NCI-H1930 (cell line): ENCODE data around the gene TIAM2.

Experiments used
- DNase-seq, 2 experiments: peaks; one replicate each; lab custom pipeline; 2025; lab: John Stamatoyannopoulos, UW

TIAM2 gene

GRCh38 chr6:155024391-155025027 is 29.4 kb downstream of the TIAM2 start:
- no peak for DNase-seq

DNA sequence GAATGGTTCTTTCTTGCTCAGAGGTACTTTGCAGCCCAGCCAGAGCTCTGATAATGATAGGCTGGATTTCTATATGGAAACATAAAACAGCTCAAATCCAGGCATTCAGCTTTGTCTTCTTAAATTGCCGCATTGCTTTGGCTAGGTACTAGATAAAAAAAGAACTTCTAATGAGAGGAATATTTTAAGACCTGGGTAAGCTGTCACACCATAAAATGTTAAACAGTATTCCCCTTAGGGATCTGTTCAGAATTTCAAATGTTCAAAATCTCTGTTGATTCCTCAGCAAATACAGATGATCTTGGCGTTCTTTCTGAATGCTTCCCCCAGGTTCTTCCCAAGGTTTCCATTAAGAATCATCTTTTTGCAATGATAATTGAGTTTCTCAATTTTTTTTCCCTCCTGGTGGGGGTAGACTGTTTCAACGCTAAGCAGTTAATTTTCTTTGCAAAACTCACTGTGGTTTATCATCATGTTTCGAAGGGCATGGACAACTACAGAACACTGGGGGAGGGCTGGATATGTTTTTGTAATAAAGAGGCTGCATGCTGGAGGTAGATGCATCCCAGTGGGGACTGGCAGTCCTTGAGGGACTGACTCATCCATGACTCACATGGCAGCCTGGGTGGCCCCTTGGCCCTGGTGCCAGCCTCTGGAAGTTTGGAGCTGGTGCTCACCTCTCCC is 31.0 kb downstream of the TIAM2 start:
- DNase-seq = no peak

- DNase-seq = no peak
Measured at GRCh38 chr6:155026706-155027045, 31.6 kb downstream of the TIAM2 start.

DNA sequence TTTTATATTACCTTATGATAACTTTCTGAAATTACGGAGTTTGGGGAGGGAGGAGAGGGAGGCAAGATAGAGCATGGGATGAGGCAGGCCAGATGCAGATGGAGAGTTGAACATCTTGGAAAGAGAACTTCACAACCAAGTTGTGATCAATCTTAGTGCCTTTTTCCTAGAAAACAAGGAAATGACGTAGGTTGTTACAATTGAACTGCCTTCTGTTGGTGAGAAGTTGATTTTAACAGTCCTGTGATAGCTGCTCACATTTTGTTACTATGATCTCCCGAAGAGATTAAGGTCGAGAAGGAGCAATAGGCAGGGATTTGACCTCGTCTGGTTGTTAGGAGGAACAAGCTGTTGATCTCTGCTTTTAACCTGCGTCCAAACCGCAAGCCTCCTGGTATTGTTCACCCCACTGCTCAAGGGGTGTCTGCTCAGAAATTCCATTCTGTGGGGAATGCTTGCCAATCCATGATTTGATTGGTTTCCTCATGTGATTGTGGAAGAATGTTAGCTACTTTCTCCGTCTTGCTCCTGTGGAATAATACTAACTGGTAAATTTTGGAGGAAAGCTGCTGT is 35.1 kb downstream of the TIAM2 start:
- no peak for DNase-seq

GRCh38 chr6:155031091-155031490 is 36.0 kb downstream of the TIAM2 start:
- no peak for DNase-seq

- DNase-seq = no peak
Measured at GRCh38 chr6:155033021-155033791, 38.1 kb downstream of the TIAM2 start.

DNA sequence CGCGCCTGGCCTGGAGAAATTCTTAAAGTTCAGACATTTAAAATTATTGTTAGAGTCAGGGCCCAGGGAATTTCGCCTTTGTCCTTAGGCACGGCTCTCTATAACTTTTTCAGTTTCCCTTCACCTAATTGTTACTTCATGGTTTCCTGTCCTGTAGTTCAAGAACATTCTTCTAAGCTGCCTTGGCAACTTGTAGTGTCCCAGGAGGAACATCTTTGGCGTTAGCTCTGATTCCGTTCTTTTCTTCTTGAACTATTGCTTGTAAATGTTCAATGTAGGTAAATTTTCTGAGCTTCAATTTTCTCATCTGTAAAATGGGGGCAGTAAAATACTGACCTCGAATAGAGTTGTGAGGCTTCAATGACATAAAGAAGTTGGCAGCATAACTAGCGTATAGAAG is 41.8 kb downstream of the TIAM2 start:
- DNase-seq = no peak

- no peak for DNase-seq
Measured at GRCh38 chr6:155038104-155038503, 43.0 kb downstream of the TIAM2 start.

DNA sequence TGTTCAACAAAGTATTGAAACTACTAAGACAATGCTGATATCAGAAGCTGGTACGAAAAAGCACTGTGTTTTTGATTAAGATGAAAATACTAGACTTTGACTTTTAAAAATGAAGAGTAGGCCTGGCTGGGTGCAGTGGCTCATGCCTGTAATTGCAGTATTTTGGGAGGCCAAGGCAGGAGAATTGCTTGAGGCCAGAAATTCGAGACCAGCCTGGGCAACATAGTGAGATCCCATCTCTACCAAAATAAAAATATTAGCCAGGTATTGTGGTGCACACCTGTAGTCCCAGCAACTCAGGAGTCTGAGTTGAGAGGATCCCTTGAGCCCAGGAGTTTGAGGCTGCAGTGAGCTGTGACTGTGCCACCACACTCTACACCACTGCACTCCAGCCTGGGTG is 43.4 kb downstream of the TIAM2 start:
- no peak for DNase-seq

DNA sequence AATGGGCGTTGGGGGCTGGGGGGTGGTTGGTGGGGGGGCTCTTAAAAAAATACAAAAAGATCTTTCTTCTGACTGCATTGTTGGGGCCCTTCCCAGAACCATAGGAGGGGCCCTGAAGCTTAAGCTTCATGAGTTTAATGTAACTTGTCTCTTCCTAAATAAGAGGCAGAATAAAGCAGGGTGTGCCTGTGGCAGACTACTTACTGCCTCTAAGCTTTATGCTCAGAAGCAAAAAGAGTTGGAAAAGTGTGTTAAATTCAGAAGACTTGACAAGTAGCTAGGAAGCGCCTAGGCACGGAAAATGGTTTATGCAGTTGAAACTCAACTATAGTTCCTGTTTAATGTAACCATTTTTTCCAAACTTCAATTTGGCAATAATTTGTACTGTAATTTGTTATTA is 44.5 kb downstream of the TIAM2 start:
- no peak for DNase-seq

DNA sequence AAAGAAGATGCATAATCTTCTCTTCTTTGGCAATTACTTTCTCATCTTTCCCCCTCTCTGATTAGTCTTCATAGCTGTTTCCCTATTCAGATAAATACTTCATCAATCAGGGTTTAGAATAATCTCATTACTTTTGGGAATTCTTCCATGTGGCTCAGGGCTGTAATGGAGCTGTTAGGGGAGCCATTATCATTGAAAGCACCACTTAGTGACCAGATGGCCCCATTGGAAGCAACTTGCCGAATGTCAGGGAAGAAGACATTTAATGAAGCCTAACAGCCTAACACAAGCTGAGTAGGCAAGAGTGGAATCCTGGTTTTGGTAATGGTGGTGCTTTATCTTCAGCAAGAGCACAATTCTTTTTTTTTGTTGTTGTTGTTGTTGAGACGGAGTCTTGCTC is 45.0 kb downstream of the TIAM2 start:
- DNase-seq = no peak

DNA sequence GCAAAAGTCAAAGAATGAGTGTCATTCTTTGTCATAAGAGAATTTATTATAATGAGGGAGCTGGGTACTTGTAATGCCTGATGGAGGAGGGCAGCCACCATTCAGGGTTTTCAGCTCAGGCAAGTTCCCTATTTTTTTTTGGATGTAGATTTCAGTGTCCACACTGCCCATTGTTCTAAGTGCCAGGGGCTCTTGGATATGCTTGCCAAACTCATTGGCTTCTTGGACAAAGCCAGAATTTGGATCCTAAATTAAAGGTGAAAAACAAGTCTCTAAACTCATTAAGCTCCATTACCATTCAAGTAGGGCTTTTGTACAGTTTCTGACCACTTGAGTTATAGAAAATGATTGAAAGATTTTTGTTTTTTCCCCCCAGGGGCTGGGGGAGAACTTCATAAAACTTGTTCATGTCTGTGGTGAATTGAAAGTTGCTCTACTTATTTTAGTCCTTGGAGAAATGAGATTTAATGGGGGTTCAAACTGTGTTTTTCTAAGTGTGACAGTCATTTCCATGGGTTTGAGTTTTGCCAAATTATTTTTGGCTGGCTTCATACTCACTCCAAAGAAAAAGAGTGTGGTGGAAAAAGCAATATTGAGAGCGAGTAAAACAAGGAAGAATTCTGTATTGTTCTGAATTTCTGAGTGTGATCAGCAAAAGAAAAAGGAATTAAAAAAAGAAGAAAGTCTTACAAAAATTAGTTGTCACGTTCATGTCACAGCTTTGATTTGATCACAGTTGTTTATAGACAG is 46.0 kb downstream of the TIAM2 start:
- DNase-seq = no peak

DNA sequence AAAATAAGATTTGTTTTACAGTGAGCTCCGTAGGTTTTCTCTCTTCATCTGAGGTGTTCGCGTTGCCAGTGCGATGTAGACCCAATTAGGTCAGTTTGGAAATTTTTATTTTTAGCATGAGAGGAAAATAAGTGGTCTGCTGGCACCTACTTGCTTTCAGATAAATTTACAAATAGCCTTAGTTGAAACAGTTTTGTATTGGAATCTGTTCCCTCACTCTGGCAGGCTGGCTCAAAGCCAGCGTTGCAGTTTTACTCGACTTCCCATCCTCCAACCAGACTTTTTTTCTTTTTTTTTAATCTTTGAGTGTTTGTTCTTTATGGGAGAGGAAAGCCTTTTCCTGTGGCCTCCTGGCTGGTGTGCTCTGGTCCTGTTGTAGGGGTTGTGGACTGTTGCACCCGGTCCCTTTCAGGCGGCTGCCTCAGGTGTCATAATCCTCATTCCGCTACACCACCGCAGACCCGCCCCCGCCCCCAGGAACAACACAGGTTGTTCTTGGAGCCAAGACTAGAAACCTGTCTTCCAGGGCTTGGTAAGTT is 46.7 kb downstream of the TIAM2 start:
- DNase-seq = no peak

DNA sequence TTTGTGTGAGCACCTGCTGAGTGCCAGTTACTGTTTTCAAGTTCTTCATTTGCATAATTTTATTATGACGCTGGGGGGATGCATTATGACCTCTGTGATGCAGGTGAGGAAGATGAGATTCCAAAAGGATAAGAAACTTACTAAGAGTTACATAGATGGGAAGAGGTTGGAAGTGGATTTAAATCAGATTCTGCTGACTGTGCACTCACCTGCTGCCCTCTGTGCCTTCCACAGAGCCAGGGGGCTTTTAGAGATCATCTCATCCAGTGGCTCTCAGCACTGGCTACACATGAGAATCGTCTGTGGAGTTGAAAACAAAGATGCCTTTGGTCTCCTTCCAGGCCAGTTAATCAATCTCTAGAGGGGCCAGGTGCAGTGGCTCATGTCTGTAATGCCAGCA is 47.9 kb downstream of the TIAM2 start:
- DNase-seq = no peak

- DNase-seq = no peak
Measured at GRCh38 chr6:155045561-155046404, 50.7 kb downstream of the TIAM2 start.

- no peak for DNase-seq
Measured at GRCh38 chr6:155047523-155047922, 52.4 kb downstream of the TIAM2 start.

DNA sequence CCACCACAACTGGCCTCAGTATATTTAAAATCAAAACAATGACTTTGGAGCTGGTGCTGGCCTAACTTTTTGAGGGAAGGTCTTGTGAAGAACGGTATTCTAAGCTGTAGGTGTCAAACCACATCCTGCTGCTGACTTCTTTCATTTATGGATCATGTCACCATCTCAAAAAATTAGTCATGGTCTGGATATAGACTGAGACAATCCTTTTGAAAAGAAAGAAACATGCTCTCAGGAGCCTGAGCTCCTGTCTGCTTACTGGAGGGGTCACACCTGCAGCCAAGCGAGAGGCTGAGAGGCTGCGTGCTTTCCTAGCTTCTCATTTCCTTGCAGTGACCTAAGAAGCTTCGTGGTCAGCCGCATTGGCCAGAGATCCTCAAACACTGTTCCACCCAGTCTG is 55.2 kb downstream of the TIAM2 start:
- DNase-seq = no peak

- no peak for DNase-seq
Measured at GRCh38 chr6:155054491-155055250, 59.6 kb downstream of the TIAM2 start.

DNA sequence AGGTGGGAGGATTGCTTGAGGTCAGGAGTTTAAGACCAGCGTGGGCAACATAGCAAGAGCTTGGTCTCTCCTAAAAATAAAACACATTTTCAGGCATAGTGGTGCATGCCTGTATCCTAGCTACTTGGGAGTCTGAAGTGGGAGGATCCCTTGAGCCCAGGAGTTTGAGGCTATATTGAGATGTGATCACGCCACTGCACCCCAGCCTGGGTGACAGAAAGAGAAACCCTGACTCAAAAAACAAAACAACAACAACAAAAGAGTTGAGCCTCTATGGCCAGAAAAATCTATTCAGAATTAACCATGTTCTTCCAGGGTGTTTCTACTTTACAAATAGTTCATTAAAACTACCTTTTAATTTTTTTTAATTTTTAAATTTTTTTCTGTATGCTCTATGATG is 60.6 kb downstream of the TIAM2 start:
- DNase-seq = no peak

- no peak for DNase-seq
Measured at GRCh38 chr6:155056756-155057155, 61.6 kb downstream of the TIAM2 start.
